Upper lobe of left lung (tissue), 4 donors: Measurements from ENCODE around the gene IQGAP1.

Experiments
- EP300 ChIP-seq, 4 donors: sonication (generic); formaldehyde crosslinking; IDR thresholded peaks; one replicate each; pipeline ENCODE4 v1.5.1; 2017; ENCODE audit warnings: antibody characterized with exemption in 4 of 4, control low read depth in 2 of 4
- POLR2A ChIP-seq, 4 donors: fragments of 450-650 bp; IDR thresholded peaks; one replicate each; pipeline ENCODE4 v1.5.1; 2016 to 2017; ENCODE audit warnings: antibody characterized with exemption in 4 of 4, mild to moderate bottlenecking in 2 of 4
- TF ChIP-seq, protein P1 (sequence below), 6 experiments: fragments of 450-650 bp in 4 of 6; fragments of 200-600 bp in 2 of 6; sonication (generic) in 2 of 6; IDR thresholded peaks; one replicate each; pipeline ENCODE4 v1.5.1; 2016 to 2019; ENCODE audit warnings: antibody characterized with exemption in 6 of 6

DNA sequence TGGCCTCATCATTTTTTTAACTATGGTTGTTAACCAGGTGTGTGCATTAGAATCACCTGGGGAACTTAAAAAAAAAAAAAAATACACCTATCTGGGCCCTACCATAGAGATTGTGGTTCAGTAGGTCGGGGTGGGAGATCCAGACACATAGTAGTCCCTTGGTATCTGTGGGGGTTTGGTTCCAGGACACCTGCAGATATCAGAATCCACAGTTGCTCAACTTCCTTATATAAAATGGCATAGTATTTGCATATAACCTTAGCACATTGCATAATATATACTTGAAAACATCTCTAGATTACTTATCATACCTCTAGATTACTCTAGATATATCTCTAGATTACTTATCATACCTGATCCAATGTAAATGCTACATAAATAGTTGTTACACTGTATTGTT is 5.0 kb downstream of the IQGAP1 start:
- TF ChIP-seq, protein P1, sequence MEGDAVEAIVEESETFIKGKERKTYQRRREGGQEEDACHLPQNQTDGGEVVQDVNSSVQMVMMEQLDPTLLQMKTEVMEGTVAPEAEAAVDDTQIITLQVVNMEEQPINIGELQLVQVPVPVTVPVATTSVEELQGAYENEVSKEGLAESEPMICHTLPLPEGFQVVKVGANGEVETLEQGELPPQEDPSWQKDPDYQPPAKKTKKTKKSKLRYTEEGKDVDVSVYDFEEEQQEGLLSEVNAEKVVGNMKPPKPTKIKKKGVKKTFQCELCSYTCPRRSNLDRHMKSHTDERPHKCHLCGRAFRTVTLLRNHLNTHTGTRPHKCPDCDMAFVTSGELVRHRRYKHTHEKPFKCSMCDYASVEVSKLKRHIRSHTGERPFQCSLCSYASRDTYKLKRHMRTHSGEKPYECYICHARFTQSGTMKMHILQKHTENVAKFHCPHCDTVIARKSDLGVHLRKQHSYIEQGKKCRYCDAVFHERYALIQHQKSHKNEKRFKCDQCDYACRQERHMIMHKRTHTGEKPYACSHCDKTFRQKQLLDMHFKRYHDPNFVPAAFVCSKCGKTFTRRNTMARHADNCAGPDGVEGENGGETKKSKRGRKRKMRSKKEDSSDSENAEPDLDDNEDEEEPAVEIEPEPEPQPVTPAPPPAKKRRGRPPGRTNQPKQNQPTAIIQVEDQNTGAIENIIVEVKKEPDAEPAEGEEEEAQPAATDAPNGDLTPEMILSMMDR (IDR thresholded peaks at IDR 0.05), result no peak
- no peak for TF ChIP-seq EP300 (IDR thresholded peaks at IDR 0.05)
- no peak for TF ChIP-seq POLR2A (IDR thresholded peaks at IDR 0.05)
